Measurements from ENCODE around the gene ESYT3. TPM values are rescaled to one million over a fixed set of nuclear protein-coding genes. Genes with fewer than 3 reads are reported as not detected.

ESYT3 gene
- total and polyA plus RNA-seq, 2 of the 8 experiments (the other 6 are each of a cell fraction or from before 2014, with no cell fraction given), result 4.4 to 7.3 TPM

DNA sequence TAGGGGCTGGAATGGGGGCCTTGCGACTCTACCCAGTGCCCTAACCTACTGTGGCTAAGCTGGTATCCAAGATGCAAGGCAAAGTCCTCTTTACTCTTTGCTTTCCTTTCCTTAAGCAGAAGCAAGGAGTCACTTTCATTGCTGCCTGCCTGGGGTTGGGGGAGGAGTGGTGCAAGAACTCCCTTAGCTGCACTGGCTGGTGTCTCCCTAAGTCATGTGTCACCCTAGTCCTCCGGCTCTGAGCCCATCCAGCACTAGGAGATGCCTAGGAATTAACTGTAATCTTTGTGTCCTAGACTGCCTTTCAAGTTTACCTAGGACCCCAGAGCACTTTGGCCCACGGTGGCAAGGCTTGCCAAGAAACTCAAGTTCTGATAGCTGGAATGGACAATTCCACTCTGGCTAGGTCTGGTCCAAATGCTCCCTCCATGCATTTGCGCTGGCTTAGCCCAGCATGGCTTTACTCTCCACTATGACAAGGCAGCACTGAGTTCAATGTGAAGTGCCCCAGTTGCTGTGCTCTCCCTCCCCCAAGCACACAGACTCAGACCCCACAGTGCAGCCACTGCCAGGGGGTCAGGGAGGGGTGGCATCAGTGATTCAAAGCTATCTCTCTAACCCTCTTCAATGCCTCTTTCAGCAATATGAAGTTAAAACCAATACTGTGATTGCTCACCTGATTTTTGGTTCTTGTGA is 58.7 kb downstream of the ESYT3 start (continued):
- TF ChIP-seq KDM1A (IDR thresholded peaks at IDR 0.05; ENCODE audit: borderline replicate concordance, low read length), result no peak
- no peak for TF ChIP-seq CREB1 (IDR thresholded peaks at IDR 0.05)
- TF ChIP-seq, protein P1, sequence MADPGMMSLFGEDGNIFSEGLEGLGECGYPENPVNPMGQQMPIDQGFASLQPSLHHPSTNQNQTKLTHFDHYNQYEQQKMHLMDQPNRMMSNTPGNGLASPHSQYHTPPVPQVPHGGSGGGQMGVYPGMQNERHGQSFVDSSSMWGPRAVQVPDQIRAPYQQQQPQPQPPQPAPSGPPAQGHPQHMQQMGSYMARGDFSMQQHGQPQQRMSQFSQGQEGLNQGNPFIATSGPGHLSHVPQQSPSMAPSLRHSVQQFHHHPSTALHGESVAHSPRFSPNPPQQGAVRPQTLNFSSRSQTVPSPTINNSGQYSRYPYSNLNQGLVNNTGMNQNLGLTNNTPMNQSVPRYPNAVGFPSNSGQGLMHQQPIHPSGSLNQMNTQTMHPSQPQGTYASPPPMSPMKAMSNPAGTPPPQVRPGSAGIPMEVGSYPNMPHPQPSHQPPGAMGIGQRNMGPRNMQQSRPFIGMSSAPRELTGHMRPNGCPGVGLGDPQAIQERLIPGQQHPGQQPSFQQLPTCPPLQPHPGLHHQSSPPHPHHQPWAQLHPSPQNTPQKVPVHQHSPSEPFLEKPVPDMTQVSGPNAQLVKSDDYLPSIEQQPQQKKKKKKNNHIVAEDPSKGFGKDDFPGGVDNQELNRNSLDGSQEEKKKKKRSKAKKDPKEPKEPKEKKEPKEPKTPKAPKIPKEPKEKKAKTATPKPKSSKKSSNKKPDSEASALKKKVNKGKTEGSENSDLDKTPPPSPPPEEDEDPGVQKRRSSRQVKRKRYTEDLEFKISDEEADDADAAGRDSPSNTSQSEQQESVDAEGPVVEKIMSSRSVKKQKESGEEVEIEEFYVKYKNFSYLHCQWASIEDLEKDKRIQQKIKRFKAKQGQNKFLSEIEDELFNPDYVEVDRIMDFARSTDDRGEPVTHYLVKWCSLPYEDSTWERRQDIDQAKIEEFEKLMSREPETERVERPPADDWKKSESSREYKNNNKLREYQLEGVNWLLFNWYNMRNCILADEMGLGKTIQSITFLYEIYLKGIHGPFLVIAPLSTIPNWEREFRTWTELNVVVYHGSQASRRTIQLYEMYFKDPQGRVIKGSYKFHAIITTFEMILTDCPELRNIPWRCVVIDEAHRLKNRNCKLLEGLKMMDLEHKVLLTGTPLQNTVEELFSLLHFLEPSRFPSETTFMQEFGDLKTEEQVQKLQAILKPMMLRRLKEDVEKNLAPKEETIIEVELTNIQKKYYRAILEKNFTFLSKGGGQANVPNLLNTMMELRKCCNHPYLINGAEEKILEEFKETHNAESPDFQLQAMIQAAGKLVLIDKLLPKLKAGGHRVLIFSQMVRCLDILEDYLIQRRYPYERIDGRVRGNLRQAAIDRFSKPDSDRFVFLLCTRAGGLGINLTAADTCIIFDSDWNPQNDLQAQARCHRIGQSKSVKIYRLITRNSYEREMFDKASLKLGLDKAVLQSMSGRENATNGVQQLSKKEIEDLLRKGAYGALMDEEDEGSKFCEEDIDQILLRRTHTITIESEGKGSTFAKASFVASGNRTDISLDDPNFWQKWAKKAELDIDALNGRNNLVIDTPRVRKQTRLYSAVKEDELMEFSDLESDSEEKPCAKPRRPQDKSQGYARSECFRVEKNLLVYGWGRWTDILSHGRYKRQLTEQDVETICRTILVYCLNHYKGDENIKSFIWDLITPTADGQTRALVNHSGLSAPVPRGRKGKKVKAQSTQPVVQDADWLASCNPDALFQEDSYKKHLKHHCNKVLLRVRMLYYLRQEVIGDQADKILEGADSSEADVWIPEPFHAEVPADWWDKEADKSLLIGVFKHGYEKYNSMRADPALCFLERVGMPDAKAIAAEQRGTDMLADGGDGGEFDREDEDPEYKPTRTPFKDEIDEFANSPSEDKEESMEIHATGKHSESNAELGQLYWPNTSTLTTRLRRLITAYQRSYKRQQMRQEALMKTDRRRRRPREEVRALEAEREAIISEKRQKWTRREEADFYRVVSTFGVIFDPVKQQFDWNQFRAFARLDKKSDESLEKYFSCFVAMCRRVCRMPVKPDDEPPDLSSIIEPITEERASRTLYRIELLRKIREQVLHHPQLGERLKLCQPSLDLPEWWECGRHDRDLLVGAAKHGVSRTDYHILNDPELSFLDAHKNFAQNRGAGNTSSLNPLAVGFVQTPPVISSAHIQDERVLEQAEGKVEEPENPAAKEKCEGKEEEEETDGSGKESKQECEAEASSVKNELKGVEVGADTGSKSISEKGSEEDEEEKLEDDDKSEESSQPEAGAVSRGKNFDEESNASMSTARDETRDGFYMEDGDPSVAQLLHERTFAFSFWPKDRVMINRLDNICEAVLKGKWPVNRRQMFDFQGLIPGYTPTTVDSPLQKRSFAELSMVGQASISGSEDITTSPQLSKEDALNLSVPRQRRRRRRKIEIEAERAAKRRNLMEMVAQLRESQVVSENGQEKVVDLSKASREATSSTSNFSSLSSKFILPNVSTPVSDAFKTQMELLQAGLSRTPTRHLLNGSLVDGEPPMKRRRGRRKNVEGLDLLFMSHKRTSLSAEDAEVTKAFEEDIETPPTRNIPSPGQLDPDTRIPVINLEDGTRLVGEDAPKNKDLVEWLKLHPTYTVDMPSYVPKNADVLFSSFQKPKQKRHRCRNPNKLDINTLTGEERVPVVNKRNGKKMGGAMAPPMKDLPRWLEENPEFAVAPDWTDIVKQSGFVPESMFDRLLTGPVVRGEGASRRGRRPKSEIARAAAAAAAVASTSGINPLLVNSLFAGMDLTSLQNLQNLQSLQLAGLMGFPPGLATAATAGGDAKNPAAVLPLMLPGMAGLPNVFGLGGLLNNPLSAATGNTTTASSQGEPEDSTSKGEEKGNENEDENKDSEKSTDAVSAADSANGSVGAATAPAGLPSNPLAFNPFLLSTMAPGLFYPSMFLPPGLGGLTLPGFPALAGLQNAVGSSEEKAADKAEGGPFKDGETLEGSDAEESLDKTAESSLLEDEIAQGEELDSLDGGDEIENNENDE (IDR thresholded peaks at IDR 0.05; ENCODE audit: insufficient replicate concordance, low read length), result no peak
- TF ChIP-seq ZNF274 (IDR thresholded peaks at IDR 0.05; ENCODE audit: borderline replicate concordance, extremely low read depth, low read length), result no peak
- no peak for TF ChIP-seq CHD1 (IDR thresholded peaks at IDR 0.05; ENCODE audit: low read depth, low read length)
- no peak for TF ChIP-seq SIRT6 (IDR thresholded peaks at IDR 0.05; ENCODE audit: low read length)
- TF ChIP-seq, protein P2, sequence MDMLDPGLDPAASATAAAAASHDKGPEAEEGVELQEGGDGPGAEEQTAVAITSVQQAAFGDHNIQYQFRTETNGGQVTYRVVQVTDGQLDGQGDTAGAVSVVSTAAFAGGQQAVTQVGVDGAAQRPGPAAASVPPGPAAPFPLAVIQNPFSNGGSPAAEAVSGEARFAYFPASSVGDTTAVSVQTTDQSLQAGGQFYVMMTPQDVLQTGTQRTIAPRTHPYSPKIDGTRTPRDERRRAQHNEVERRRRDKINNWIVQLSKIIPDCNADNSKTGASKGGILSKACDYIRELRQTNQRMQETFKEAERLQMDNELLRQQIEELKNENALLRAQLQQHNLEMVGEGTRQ (IDR thresholded peaks at IDR 0.05; ENCODE audit: low read length), result no peak

Data from H1 (cell line).